GM21515 (cell line): Measurements from ENCODE around the gene ASTL.

Experiments used
- ATAC-seq: cut with Tn5 transposase; IDR thresholded peaks from one replicate; pipeline ENCODE4 v1.9.1; 2021; ENCODE audit not compliant: unreplicated experiment

The ASTL gene

DNA sequence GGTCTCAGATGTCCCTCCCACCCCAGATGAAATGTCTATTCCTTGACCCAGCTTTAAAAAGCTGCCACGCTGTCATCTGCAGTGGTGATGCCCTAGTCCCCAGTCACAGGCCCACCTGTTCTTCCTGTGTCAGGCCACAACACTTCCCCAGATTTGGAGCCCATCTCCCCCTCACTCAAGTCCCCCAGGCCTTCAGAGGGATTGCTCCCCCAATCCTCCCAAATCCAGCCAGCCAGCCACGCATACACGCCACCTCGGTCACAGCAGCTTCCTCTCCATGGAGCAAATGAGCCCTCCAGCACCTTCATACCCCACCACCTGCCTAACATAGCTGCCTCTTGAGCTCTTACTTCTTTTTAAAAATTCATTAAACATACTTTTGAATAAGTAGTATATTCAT lies 7.8 kb downstream of the ASTL start:
- no peak for ATAC-seq

DNA sequence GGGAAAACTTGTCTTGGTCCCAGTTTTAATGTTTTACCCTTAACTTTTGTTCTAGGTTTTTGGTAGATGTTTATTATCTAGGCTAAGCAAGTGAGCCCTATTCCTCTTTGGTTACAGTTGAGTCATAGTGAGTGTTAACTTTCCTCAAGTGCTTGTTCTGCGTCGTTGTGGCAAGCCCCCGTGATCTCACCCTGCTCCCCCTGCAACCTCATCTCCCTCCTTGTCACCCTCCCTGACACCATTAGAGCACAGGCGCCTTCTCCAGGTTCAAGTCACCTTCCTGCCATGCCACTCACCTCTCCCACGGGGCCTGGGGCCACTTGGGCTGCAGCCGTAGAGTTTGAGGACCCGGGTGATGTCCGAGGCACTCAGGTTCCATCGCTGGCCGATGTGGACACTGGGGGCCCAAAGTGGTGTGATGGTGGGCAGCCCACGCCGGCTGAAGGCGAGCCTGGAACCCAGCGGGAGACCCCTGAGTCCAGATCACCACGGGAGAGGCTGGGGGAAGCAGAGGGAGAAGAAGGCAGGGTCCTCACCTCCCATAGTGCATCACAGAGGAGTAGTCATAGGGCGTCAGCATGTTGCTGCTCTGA lies 8.7 kb downstream of the ASTL start:
- no peak for ATAC-seq

DNA sequence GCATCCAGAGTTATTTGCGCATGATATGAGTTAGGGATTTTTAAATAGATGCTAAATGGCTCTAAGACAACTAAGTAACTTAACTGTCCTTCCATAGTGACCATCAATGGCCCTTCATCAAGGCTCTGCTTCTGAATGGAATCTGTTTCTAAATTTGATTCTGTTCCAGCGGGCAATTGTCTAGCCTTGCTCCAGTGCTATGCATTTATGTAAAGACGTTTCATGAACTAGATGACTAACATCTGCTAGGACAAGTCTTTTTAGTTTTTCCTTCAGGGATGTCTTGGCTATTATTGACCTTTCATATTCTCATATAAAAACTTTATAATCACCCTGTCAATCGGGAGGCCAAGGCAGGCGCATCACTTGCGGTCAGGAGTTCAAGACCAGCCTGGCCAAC lies 9.8 kb downstream of the ASTL start:
- ATAC-seq, result no peak

DNA sequence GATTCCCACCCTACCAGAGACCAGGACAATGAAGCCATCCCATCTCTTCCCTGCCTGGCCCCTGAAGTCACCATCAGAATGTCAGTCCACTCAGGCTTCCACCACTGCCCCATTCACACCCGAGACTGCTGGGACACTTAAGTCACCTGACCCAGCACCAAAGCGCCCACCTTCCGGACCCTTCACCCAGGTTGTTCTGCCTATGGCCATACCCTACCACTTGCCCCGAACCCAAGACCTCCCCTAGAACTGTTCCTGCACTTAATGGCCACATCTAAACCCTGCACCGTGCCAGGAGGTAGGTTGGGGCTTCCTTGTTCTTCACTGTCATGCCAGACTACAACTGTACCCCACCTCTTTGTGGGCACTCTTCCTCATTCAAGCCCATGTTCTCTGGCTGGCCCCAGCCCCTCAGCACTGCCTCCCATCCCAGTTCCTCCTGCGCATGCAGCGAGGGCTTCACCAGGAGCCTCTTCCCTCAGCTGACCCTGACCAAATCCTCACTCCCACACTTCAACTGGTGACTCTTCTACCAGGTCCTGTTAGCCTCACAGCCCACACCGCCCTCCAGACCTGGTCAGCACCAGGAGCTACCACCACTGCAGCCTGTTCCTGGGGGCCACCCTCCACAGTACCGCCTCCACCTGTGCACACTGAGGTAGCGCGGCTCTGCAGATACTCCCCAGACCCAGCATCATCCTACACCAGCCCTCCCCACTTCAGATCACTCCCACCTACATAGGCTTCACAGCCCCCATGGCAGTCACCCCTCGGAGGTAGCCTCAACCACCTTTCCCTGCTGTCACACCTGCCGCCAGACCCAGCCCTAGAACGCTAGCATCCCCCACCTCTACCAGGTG lies 13.7 kb downstream of the ASTL start:
- no peak for ATAC-seq

DNA sequence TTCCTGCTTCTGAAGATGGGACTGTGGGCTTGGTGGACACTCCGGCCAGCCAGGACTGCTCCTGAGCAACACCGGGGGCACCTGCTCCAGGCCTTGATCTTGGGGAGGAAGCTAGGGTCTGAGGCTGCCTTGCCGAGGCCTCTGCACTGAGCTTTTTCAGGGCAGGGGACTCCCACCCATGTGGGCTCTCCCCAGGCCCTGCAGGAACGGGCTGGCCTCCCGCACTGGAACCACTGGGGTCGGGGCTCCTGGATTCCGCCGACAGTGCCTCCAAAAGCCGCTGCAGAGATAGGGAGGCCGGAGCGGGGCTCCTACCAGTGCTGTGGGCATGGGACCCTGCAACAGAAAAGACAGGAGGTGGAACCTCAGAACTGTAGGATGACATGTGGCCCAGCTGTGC lies 14.4 kb downstream of the ASTL start:
- no peak for ATAC-seq

DNA sequence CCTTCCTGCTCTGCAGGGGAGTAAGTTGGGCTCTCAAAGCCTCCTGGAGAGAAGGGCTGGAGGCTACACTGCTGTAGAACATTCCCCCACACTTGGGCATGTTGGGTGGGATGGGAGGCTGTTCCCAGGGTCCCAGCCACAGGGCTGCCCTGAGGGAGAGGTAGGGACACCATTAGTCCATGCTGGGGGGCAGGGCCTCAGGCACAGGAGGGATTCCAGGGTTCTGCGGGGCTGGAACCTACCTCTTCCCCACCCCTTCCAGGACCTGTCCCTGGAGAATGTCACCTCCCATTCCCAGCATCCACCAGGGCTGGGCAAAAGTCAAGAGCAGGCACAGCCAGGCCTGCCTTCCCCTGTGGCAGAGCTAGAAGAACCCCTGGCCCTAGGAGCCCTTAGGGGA lies 15.0 kb downstream of the ASTL start:
- no peak for ATAC-seq

DNA sequence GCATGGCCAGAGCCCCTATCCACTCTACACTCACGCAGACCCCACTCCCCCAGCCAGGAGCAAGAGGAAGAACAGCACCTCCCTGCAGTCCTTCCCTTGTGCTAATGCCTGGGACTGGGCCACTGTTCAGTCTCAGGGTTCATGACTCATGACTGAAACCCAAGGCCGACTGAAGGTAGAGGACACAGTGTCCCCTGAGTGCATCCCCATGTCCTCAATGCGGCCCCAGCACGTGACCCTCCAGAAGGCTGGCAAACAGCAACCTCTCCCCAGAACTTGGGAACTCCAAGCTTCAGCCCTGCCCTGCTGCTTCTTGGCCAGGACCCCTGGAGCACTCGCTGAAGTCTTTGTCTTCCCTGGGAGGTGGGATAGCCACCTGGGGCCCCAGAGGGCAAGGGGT lies 15.9 kb downstream of the ASTL start:
- ATAC-seq, result no peak

DNA sequence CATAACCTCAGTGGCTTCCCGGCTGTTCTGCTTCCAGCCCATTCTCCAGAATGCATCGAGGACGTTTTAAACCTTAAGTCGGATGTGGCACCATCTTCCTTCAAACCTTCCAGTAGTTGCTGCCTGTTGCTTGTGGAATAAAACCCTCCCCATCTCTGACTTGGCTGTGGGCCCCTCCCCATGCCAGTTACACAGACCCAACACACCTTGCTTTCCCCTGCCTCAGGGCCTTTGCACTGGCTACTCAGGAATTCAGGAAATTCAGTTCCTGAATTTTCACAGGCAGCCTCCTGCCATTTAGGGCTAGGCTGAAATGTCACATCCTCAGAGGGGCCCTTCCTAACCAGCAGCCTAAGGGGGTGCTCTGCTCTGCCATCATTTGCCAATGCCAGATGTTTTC lies 16.9 kb downstream of the ASTL start:
- no peak for ATAC-seq

DNA sequence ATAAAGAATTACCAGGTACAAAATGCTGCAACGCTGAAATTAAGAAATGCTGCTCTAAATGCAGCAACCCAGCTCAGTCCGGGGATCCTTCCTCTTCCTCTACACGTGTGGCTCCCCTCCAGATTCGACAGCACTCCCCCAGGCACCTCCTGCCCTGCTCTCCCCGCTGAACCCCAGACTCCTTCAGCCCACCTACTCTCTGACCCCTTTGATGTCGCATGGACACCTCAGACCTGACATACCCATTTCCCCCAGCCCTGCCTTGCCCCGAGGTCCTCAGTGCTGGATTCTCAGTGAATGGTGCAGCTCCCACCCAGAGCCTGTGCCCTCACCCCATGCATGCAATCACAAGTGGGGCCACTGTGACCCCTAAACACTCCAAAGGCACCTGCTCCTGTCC lies 17.3 kb downstream of the ASTL start:
- no peak for ATAC-seq

DNA sequence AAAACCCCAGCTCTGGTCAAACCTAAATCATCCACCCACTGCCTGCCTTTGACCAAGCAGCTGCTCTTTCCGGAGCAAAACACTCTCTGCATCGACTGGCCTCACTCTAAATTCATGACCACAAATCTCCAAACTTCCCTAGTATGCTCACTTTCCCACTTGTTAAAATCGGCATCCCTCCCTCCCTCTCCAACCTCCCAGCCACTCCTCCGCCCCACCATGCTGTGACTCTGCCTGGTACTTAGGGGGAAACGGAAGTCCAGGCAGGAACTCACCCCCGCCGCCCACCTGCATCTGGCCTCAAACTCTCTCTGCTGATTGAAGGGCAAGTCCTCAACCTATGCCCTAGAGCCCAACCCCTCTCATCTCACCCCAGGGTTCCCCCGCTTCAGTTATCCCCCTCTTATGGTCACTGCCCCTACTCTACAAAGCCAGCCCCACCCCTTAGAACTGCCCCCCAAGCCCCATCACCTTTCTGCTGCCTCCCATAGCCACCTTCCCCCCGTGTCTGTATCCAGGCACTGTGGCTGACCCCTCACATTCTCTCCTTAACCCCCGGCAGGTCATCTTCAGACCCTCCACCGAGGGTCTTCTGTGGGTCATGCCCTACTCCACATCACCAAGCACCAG lies 18.1 kb downstream of the ASTL start:
- ATAC-seq, result no peak

DNA sequence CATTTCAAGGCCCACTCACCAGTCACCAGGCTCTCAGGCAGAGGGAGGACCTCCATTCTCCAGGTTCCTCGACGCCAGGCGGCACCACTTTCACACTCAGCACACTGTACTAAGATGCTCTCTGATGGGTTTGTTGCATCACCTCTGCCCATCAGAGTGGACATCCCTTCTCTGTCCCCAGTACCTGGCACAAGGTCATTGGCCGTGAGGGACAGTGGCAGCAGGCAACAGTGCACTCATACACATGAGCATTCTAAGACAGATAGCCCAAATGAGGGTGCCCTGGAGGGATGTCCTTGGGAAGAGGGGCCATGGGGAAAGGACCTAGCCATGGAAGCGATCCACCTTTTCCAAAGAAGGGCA lies 18.9 kb downstream of the ASTL start:
- no peak for ATAC-seq

DNA sequence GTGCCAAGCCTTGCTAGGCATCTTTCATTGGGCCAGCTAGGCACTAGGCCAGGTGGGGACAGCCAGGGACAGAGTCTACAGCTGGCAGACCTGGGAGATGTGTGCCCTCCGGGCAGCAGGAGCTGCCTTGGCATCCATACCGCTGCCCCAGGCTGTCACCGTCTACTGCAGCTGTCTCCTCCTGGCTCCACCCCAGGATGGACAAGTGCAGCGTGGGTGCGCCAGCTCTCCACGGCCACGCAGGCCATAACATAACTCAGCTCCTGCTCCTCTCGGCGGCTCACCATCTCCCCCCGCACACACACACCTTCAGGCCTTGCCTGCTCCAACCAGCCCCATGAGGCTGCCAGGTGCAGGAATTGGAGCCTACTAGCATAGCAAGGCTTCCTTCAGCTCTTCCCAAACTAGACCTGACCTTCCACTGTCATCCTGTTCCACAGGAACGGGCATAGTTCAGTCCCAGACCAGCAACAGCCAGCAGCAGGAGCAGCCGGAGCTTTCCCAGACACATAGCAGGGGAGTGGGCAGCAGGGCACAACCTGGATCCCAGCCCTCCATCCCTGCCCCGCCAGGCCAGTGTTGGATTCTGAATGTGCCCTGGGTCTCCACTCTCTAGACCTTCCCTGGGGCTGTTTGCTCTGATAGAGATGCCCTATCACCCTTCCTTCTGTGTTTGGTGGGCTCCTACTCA lies 19.5 kb downstream of the ASTL start:
- no peak for ATAC-seq

DNA sequence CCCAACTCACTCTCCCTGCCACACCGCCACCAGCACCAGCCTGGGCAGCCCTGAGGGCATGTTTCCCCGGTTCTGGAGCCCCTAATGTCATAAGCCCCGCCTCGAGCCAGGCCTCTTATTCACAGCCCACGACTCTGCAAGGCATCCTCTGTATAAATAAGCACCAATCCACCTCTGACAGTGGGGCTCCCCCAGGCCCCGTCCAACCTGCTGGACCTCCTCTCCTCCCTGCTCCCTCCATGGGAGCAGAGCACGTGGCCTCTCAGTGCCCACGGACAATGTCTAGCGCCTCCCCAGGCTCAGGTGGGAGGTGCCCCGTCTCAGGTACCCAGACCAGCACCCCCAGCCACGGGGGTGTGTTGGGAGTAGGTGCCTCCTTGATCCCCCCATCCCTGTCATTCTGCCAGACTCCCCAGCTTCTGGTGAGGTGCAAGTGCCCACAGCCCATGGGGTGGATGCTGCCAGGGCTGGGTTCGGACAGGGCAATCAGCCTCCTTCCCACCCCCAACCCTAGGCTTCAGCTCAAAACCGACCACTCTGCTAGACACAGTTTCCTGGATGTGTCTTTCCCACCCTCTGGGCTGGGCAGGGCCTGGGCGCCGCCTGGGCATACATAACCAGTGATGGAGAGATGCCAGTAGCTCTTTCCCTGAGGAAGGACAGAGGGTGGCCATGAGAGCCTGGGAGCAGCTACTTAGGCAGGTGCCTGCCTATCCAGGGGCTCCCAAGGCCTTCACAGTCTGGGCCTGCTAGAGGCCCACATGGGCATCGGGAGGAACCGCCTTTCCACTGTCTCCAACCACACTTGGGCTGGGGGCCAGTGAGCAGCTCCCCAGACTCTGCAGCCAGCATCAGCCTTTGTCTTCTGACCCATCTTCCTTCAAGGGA lies 20.4 kb downstream of the ASTL start:
- ATAC-seq, result no peak

DNA sequence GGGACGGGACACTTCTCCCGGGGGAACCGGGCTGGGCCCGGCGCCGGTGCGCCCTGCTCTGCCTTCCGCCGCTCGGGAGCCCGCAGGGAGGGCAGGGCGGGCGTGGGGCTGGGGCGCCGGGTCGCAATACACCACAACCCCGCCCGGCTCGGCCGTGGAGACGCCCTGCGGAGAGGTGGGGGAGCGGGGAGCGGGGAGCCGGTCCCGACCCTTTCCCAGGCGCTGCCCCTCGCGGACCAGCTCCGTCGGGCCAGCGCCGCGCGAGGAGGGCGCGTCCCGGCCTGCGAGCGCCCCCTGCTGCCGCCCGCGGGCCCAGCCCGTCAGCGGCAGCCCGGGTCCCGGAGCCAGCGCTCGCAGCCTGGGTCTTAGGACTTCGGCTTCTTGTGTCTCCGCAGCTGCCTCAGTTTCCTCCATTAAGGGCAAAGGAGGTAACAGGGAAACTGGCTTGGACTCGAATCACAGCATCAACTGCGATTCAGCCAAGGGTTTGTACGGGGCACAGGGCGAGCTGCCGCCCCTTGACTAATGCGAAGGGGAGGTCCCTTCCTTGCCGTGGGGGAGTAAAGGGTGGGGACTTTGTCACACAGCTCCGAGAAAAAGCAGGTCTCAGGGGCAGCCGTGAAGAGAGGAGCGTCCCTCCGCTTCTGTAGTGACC lies 21.3 kb downstream of the ASTL start:
- ATAC-seq, result peak; percentile 67

DNA sequence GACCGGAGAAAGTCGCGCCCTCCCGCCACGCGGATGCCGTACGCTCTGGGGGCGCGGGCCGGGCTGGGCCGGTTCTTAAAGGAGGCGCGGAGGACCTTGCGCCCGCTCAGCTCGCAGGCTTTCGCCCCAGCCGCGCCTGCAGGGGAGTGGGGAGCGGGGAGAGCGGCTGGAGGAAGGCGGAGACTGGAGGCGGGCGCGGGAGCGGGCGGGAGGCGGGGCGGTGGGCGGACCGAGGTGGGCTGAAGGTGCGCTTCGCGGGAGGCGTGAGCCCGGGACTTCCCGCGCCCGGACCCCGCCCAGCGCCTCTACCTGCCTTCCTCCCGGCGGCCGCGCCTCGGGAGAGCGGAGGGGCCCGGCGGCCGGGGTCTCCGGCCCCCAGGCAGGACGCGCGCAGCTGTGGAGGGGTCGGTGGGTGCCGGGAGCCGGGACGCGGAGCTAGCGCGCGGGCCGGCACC lies 21.9 kb downstream of the ASTL start, which contains the start of gene ADRA2B:
Gene ADRA2B (minus strand): TSS at position 148 of the 455 bp plus-strand sequence. CDS start 422 bp downstream, outside the sequence.
- ATAC-seq, result peak; percentile 41

DNA sequence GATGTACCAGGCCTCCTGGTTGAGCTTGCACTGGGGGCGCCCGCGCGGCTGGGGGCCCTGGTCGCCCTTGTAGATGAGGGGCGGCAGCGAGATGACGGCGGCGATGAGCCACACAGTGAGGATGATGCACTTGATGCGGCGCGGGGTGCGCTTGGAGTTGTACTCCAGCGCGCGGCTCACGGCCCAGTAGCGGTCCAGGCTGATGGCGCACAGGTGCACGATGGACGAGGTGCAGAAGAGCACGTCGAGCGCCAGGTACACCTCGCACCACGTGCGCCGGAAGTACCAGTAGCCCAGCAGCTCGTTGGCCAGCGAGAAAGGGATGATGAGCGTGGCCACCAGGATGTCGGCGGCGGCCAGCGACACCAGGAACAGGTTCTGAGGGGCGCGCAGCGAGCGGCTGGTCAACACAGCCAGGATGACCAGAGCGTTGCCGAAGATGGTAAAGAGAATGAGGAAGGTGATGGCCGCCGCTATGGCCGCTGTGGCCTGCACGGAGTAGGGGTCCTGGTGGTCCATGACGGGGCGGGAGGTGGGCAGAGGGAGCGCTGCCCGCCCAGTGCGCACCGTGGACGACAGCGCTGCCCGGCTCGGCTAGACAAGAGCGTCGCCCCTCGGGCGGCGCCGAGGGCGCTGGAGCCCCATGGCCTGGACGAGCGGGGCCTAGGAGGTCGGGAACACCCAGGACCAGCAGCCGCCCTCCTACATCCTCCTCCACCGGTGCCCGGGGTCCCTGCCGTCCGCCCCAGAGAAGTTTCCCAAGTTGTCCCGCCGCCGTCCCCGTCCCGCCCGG lies 22.5 kb downstream of the ASTL start:
- ATAC-seq, result no peak

DNA sequence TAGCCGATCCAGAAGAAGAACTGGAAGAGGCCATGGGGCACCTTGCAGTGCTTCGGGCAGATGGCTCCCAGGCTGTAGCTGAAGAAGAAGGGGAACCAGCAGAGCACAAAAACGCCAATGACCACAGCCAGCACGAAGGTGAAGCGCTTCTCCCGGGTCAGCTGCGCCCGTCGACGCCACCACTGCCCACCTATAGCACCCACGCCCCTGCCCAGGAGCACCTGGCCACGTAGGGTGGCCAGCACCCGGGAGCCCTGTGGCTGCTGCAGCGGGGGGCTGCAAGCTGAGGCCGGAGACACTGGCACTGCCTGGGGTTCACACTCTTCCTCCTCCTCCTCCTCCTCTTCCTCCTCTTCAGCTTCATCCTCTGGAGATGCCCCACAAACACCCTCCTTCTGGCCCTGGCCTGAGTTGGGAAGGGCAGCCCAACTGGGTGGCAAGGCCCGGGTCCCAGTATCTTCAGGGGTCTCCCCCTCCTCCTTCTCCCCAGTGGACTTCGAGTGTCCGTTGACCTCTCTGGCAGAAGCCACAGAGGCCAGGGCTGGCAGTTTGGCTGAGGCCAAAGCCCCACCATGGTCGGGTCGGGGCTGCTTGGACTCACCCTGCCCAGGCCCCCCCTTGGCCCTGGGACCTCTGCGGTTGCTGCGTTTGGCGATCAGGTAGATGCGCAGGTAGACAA lies 23.3 kb downstream of the ASTL start:
- ATAC-seq, result no peak

DNA sequence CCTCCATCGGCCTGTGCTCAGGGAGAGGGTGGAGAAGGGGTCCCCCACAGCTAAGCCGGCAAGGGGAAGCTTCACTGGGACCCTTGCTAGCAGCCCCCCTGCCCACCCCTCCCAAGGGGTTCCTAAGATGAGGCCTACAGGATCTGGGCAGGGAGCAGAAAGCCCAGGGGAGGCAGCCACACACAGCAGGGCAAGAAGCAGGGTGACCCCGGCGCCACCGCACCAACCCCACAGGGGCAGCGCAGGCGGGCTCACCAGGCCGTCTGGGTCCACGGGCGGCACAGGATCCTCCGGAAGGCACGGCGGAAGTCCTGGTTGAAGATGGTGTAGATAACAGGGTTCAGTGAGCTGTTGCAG lies 23.8 kb downstream of the ASTL start:
- ATAC-seq, result no peak

DNA sequence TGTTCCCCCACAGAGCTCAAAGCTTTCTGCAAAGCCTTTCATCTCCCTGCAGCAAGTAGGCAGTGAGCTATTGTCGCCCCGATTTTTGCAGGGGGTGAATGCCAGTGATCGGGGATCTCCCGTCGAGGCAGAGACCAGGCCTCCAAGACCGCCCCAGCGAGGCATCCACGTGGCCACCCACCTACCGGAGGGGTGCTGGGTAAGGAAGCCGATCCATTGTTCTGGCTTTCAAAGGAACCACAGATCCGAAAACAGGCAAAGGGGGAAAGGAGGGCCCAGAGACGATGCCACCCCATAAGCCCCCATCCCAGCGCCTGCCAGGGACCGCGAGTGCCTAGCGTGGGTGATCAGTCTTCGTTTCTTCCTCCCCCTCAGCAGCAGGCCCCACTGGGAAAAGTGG lies 24.4 kb downstream of the ASTL start:
- ATAC-seq, result no peak
